Gastrocnemius medialis (tissue), 4 donors: Measurements from ENCODE around the gene TUBB1.

Source experiments
- POLR2A ChIP-seq, 2 donors: fragments of 450-650 bp; IDR thresholded peaks; one replicate each; pipeline ENCODE4 v1.6.1; 2017; ENCODE audit warnings: antibody characterized with exemption in 2 of 2, mild to moderate bottlenecking in 2 of 2, moderate library complexity in 2 of 2
- TF ChIP-seq, protein P1 (sequence below), 5 experiments: fragments of 450-650 bp in 3 of 5; fragments of 200-600 bp in 2 of 5; sonication (generic) in 2 of 5; IDR thresholded peaks in 4 of 5; conservative IDR thresholded peaks in 1 of 5; 1 replicate in 4 of 5; 2 replicates in 1 of 5; pipeline ENCODE4 v1.5.1; 2016 to 2019; ENCODE audit warnings: antibody characterized with exemption in 5 of 5, mild to moderate bottlenecking in 3 of 5, moderate library complexity in 3 of 5

DNA sequence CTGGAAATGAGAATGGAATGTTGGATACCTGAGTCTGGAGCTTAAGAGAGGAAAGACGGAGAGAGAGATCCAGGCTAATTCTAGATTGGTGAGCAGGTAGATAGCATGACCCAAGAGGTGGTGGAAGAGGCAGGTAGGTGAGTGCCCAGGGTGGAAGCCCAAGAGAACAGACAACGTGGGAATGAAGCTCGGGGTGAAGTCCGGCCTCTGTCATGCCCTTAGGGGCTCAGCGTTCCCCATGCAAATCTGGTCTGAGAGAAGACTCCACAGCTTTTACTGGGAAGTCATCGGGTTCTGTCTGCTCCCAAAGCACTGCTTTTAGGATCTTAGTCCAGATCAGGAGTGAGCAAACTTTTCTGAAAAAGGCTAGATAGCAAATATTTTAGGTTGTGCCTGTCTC, 34.5 kb upstream of the TUBB1 start:
- TF ChIP-seq, protein P1, sequence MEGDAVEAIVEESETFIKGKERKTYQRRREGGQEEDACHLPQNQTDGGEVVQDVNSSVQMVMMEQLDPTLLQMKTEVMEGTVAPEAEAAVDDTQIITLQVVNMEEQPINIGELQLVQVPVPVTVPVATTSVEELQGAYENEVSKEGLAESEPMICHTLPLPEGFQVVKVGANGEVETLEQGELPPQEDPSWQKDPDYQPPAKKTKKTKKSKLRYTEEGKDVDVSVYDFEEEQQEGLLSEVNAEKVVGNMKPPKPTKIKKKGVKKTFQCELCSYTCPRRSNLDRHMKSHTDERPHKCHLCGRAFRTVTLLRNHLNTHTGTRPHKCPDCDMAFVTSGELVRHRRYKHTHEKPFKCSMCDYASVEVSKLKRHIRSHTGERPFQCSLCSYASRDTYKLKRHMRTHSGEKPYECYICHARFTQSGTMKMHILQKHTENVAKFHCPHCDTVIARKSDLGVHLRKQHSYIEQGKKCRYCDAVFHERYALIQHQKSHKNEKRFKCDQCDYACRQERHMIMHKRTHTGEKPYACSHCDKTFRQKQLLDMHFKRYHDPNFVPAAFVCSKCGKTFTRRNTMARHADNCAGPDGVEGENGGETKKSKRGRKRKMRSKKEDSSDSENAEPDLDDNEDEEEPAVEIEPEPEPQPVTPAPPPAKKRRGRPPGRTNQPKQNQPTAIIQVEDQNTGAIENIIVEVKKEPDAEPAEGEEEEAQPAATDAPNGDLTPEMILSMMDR (IDR thresholded peaks at IDR 0.05 in 4 of 5, conservative IDR thresholded peaks at IDR 0.05 in 1 of 5): no peak
- no peak for TF ChIP-seq POLR2A (IDR thresholded peaks at IDR 0.05)
